Kidney (tissue), 14 donors: ENCODE data around the gene MANEAL. TPM values are rescaled to one million over a fixed set of nuclear protein-coding genes. Genes with fewer than 3 reads are reported as not detected.

Experiments
- DNase-seq, 5 donors: peaks; one replicate each; pipeline ENCODE4 v3.0.0-alpha.2; 2013 to 2020
- FAIRE-seq: peaks from 2 replicates; lab custom pipeline; 2012; peaks lifted over from hg19 to GRCh38; lab: Jason Lieb, UNC
- H3K27ac ChIP-seq, 2 donors: one replicate each; pipeline ENCODE4 v1.7.0; 2013; ENCODE audit warnings: low read depth in 2 of 2, low read length in 2 of 2, inconsistent platforms in 1 of 2
- H3K27me3 ChIP-seq: one replicate; pipeline ENCODE4 v1.7.1; 2013; ENCODE audit warnings: low read length, inconsistent platforms; ENCODE audit not compliant: control insufficient read depth, insufficient read depth
- H3K36me3 ChIP-seq, 3 donors: one replicate each; pipeline versions ENCODE4 v1.7.0 to v1.7.1; 2013; ENCODE audit warnings: low read length in 3 of 3, control low read depth in 1 of 3, inconsistent platforms in 1 of 3; ENCODE audit not compliant: insufficient read depth in 3 of 3, control insufficient read depth in 2 of 3
- H3K4me1 ChIP-seq, 3 donors: one replicate each; pipeline versions ENCODE4 v1.7.0 to v1.7.1; 2013; ENCODE audit warnings: low read length in 3 of 3, inconsistent platforms in 1 of 3, low read depth in 1 of 3; ENCODE audit not compliant: control insufficient read depth in 2 of 3, insufficient read depth in 2 of 3
- H3K4me3 ChIP-seq, 3 donors: one replicate each; pipeline versions ENCODE4 v1.7.0 to v1.8.1; 2013; ENCODE audit warnings: low read length in 3 of 3, control low read depth in 1 of 3, inconsistent platforms in 1 of 3
- H3K9ac ChIP-seq, 3 donors: one replicate each; pipeline versions ENCODE4 v1.7.0 to v1.7.1; 2013; ENCODE audit warnings: low read length in 3 of 3, control low read depth in 1 of 3, inconsistent platforms in 1 of 3
- H3K9me3 ChIP-seq, 3 donors: one replicate each; pipeline versions ENCODE4 v1.7.0 to v1.7.1; 2013; ENCODE audit warnings: low read length in 3 of 3, control low read depth in 1 of 3, inconsistent platforms in 1 of 3; ENCODE audit not compliant: control insufficient read depth in 2 of 3, insufficient read depth in 1 of 3
- intact Hi-C: fragments of 100-400 bp; cut with DNase I; formaldehyde crosslinking; loops from one replicate; pipeline ENCODE4 v1.11.1; 2022
- polyA plus RNA-seq: library from polyadenylated mRNA; stranded (reverse); fragments of 350-450 nt; fragmentation: Illumina TruSeq; extraction: RNeasy Lipid Tissue Mini Kit (QIAGEN cat#74804); gene quantifications from one replicate; pipeline ENCODE4 v1.2.3, GENCODE V29; 2014; ENCODE audit warnings: low read depth, low replicate concordance; ENCODE audit not compliant: insufficient read depth
- total RNA-seq: library from RNA; stranded (reverse); fragmentation: NEBNext Ultra II Directional; extraction: Animal tissue kit (Norgen Biotek cat#: 25700); gene quantifications from one replicate; pipeline ENCODE4 v1.2.1, GENCODE V29; 2021
- TF ChIP-seq, protein P1 (sequence below): IDR thresholded peaks from 3 replicates; pipeline ENCODE4 v1.5.1; 2012; ENCODE audit warnings: mild to moderate bottlenecking, moderate library complexity, borderline replicate concordance; ENCODE audit not compliant: insufficient read depth; ENCODE audit errors: extremely low read depth
- donor health status: control.
- donor health status: control.
- donor health status: control.
- donor health status: control.
- donor health status: control.
- donor health status: DM: yes; HTN: yes; CAD: no.
- donor health status: Normal renal cell carcinoma (clear cell type).

Gene MANEAL
- total and polyA plus RNA-seq, 2 donors from 2014 or later: 4.6 to 4.7 TPM

GRCh38 chr1:37807220-37807554 lies 13.5 kb downstream of the MANEAL start:
- no peak for FAIRE-seq

DNA sequence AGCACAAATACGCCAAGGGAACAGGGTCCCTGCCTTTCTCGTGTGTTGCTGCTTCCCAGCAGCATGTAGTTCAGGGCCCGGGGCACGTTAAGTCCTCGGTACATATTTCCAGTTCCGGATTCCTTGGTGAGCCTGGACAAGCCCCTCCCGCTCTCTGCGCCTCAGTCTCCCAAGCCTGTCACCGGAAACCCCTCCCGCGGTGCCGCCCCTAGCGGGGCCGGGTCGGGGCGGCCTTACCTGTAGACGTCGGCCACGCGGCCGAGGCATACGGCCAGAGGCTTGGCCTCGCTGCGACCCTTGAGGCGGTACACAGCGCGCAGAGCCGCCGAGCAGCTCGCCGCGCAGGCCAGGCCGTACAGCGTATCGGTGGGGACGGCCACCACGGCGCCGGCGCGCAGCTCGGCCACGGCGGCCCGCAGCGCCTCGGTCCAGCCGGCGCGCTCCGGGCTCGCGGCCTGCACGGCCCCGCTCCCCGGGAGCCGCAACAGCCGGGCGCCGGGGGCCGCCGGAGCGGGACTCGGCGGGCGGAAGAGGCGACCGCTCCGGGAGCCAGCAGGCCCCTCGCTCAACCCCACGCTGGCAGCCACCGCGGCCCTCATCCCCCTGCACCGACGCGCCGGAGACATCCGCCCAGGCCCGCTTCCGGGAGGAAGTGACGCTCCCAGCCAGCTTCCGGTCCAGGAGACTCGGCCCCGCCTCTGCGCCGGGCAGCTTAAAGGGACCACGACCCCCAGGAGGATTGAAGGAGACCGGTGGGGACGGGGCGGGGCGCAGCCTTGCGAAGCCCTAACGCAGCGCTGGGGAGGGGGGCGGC lies 14.1 kb downstream of the MANEAL start, which contains the start of the genes C1orf122 and YRDC:
C1orf122 (plus strand) TSS at position 236 of the 814 bp plus-strand sequence. CDS start 615 bp downstream, outside the sequence.
YRDC (minus strand) TSS at position 654 of the 814 bp plus-strand sequence; CDS start at position 626, 28 bp downstream.
- Histone ChIP-seq H3K4me1 (peaks cover 0 to 17% (median 15%) of the 10 kb centered on the region in 3 donors), H3K4me3 (peak within 1 kb of the TSS; percentile 82 to 92 (median 88)), H3K27ac (peak within 1 kb of the TSS; percentile 75 to 92), H3K27me3 (no peaks in the 10 kb centered on the region), H3K9ac (peak within 1 kb of the TSS; percentile 62 to 79 (median 71)), H3K36me3 (peaks cover 2 to 28% (median 24%) of the 10 kb centered on the region in 3 donors), H3K9me3 (no peaks in the 10 kb centered on the region)
- TF ChIP-seq, protein P1, sequence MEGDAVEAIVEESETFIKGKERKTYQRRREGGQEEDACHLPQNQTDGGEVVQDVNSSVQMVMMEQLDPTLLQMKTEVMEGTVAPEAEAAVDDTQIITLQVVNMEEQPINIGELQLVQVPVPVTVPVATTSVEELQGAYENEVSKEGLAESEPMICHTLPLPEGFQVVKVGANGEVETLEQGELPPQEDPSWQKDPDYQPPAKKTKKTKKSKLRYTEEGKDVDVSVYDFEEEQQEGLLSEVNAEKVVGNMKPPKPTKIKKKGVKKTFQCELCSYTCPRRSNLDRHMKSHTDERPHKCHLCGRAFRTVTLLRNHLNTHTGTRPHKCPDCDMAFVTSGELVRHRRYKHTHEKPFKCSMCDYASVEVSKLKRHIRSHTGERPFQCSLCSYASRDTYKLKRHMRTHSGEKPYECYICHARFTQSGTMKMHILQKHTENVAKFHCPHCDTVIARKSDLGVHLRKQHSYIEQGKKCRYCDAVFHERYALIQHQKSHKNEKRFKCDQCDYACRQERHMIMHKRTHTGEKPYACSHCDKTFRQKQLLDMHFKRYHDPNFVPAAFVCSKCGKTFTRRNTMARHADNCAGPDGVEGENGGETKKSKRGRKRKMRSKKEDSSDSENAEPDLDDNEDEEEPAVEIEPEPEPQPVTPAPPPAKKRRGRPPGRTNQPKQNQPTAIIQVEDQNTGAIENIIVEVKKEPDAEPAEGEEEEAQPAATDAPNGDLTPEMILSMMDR: no peak
- intact Hi-C loops: no loop called here
- FAIRE-seq (no peak), DNase-seq (peak; percentile 96 to 98 (median 97))

More at GRCh38 chr1:37807220-37807554, 13.5 kb downstream of the MANEAL start:
- Histone ChIP-seq H3K9ac (peak overlapping the region; percentile 35 to 79 (median 62)), H3K9me3 (no peaks in the 10 kb centered on the region), H3K27ac (peak overlapping the region; percentile 10 to 54), H3K36me3 (peaks cover 4 to 32% (median 29%) of the 10 kb centered on the region in 3 donors), H3K4me1 (peaks cover 0 to 17% (median 15%) of the 10 kb centered on the region in 3 donors), H3K27me3 (no peaks in the 10 kb centered on the region), H3K4me3 (peak overlapping the region; percentile 82 to 92 (median 88))
- intact Hi-C loops: no loop called here
- TF ChIP-seq, protein P1: no peak
- peak in 1 of 5 donors; percentile 6 for DNase-seq

DNA sequence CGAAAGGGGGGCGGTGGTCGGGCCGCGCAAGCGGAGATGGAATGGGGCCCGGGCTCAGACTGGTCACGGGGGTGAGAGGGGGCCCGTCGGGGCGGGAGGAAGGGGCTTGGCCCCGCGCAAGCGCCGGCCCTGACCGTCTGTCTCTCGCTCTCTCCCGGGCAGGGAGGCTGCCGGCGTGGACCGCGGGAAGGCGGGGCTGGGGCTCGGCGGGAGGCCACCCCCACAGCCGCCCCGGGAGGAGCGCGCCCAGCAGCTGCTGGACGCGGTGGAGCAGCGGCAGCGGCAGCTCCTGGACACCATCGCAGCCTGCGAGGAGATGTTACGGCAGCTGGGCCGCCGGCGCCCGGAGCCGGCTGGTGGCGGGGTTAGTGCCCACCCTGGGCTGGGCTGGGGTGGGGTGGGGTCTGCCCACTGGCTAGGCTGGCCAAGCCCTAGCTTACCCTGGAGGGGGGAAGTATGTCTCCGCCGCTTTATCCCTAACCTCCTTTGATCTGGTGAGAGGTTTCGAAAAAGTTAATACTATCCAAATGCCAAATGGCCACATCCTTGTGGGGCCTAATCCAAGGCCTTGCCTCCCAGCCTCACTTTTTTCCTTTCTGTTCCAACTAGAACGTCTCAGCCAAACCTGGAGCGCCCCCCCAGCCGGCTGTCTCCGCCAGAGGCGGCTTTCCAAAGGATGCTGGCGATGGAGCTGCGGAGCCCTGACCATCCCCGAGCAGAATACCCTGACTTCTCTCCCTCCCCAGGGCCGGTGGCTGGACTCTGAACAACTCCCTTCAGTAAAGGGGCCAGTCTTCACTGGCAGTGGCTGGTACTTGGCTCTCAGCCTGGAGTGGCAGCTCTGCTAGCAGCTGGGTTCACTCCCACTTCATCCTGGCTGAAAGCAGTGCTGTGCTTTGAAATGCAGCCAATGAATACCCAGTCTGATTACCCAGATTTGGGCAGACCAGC lies 15.0 kb downstream of the MANEAL start:
- TF ChIP-seq, protein P1: no peak
- peak overlapping the region; percentile 75 to 92 for H3K27ac ChIP-seq
- no peak for FAIRE-seq
- H3K4me1 ChIP-seq: peaks cover 0 to 17% (median 15%) of the 10 kb centered on the region in 3 donors
- peak overlapping the region; percentile 56 to 92 (median 76) for H3K4me3 ChIP-seq
- DNase-seq: peak in 4 of 5 donors; percentile 62 to 87 (median 82)
- H3K27me3 ChIP-seq: no peaks in the 10 kb centered on the region
- intact Hi-C loops: no loop called here
- H3K9ac ChIP-seq: peak overlapping the region in 2 of 3 donors; percentile 71 to 74
- H3K36me3 ChIP-seq: peaks cover 2 to 22% (median 20%) of the 10 kb centered on the region in 3 donors
- H3K9me3 ChIP-seq: no peaks in the 10 kb centered on the region
